Keratinocyte (primary cell): ENCODE data around the gene H1-8.

Experiments used
- EZH2 ChIP-seq: IDR thresholded peaks from one replicate; pipeline ENCODE4 v1.6.1; 2012; ENCODE audit warnings: inconsistent platforms, mild to moderate bottlenecking, low read length, moderate library complexity
- TF ChIP-seq, protein P1 (sequence below), 3 experiments: IDR thresholded peaks in 1 of 3; conservative IDR thresholded peaks in 1 of 3; optimal IDR thresholded peaks in 1 of 3; 2 replicates in 2 of 3; 3 replicates in 1 of 3; pipeline versions ENCODE3 to v1.5.1; 2011; ENCODE audit warnings: low read length in 3 of 3, mild to moderate bottlenecking in 3 of 3, moderate library complexity in 2 of 3, control low read depth in 1 of 3, inconsistent platforms in 1 of 3; ENCODE audit not compliant: insufficient read depth in 2 of 3; ENCODE audit errors: extremely low read depth in 1 of 3

DNA sequence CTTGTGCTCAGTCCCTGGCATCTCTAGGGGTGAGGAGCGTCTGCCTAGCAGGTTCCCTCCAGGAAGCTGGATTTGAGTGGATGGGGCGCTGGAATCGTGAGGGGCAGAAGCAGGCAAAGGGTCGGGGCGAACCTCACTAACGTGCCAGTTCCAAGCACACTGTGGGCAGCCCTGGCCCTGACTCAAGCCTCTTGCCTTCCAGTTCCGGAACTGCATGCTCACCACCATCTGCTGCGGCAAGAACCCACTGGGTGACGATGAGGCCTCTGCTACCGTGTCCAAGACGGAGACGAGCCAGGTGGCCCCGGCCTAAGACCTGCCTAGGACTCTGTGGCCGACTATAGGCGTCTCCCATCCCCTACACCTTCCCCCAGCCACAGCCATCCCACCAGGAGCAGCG is 9.6 kb upstream of the H1-8 start:
- no peak for TF ChIP-seq EZH2
- TF ChIP-seq, protein P1, sequence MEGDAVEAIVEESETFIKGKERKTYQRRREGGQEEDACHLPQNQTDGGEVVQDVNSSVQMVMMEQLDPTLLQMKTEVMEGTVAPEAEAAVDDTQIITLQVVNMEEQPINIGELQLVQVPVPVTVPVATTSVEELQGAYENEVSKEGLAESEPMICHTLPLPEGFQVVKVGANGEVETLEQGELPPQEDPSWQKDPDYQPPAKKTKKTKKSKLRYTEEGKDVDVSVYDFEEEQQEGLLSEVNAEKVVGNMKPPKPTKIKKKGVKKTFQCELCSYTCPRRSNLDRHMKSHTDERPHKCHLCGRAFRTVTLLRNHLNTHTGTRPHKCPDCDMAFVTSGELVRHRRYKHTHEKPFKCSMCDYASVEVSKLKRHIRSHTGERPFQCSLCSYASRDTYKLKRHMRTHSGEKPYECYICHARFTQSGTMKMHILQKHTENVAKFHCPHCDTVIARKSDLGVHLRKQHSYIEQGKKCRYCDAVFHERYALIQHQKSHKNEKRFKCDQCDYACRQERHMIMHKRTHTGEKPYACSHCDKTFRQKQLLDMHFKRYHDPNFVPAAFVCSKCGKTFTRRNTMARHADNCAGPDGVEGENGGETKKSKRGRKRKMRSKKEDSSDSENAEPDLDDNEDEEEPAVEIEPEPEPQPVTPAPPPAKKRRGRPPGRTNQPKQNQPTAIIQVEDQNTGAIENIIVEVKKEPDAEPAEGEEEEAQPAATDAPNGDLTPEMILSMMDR (optimal IDR thresholded peaks at IDR 0.05 in 1 of 3, IDR thresholded peaks at IDR 0.05 in 1 of 3, conservative IDR thresholded peaks at IDR 0.05 in 1 of 3; ENCODE audit: extremely low read depth in 1 of 3, insufficient read depth in 2 of 3, low read length in 3 of 3) = no peak
